ENCODE results near the gene C10orf71. TPM values are rescaled to one million over a fixed set of nuclear protein-coding genes. Genes with fewer than 3 reads are reported as not detected.

Gene C10orf71
- total RNA-seq, 1 experiment from 2014 or later = not detected

GRCh38 chr10:49329146-49329505 is 30.2 kb downstream of the C10orf71 start:
- CTCF ChIA-PET = interaction anchor here (0.7 kb wide), 1 partner anchor 51 kb away, joined by 3 read pairs; no protein-coding TSS in a partner anchor
- intact Hi-C loops (cut with micrococcal nuclease) = no loop called here
- H3K9me3 Mint-ChIP-seq (ENCODE audit: unreplicated experiment) = no peaks in the 10 kb centered on the region
- no TSS peak for BruUV-seq (replicated peaks)
- no peak overlapping the region for H3K4me3 Mint-ChIP-seq (ENCODE audit: unreplicated experiment)
- TF ChIP-seq CTCF (IDR thresholded peaks at IDR 0.05; ENCODE audit: unreplicated experiment) = no peak
- POLR2A ChIA-PET = interaction anchor here (0.7 kb wide), 1 partner anchor 568 kb away, joined by 3 read pairs; no protein-coding TSS in a partner anchor
- H3K4me1 Mint-ChIP-seq (ENCODE audit: insufficient read depth, unreplicated experiment) = peaks cover 6% of the 10 kb centered on the region
- no peaks in the 10 kb centered on the region for H3K36me3 Mint-ChIP-seq (ENCODE audit: insufficient read depth, unreplicated experiment)
- H3K27me3 Mint-ChIP-seq (ENCODE audit: insufficient read depth, unreplicated experiment) = peaks cover 57% of the 10 kb centered on the region
- no peak overlapping the region for H3K27ac Mint-ChIP-seq (ENCODE audit: low read depth, unreplicated experiment)
- no peak for DNase-seq (ENCODE audit: unreplicated experiment)

- intact Hi-C loops (cut with micrococcal nuclease) = no loop called here
- Mint-ChIP-seq H3K4me1 (ENCODE audit: insufficient read depth, unreplicated experiment) (peaks cover 6% of the 10 kb centered on the region), H3K36me3 (ENCODE audit: insufficient read depth, unreplicated experiment) (no peaks in the 10 kb centered on the region), H3K4me3 (ENCODE audit: unreplicated experiment) (no peak overlapping the region), H3K27ac (ENCODE audit: low read depth, unreplicated experiment) (no peak overlapping the region), H3K9me3 (ENCODE audit: unreplicated experiment) (no peaks in the 10 kb centered on the region), H3K27me3 (ENCODE audit: insufficient read depth, unreplicated experiment) (peaks cover 54% of the 10 kb centered on the region)
- BruUV-seq (replicated peaks) = no TSS peak
- no peak for DNase-seq (ENCODE audit: unreplicated experiment)
- CTCF ChIA-PET = interaction anchor here (0.6 to 0.8 kb wide), 3 partner anchors 27 to 322 kb away, joined by 3 to 4 read pairs (median 3); no protein-coding TSS in a partner anchor
- no peak for TF ChIP-seq CTCF (IDR thresholded peaks at IDR 0.05; ENCODE audit: unreplicated experiment)
- POLR2A ChIA-PET = no interaction called here
Observed at GRCh38 chr10:49330127-49330665, 31.2 kb downstream of the C10orf71 start.

GRCh38 chr10:49331431-49331830 is 32.5 kb downstream of the C10orf71 start:
- intact Hi-C loops (cut with micrococcal nuclease) = no loop called here
- ChIA-PET POLR2A (no interaction called here), CTCF (interaction anchor here (1.5 kb wide), 1 partner anchor 76 kb away, joined by 4 read pairs; no protein-coding TSS in a partner anchor)
- Mint-ChIP-seq H3K27ac (ENCODE audit: low read depth, unreplicated experiment) (no peak overlapping the region), H3K36me3 (ENCODE audit: insufficient read depth, unreplicated experiment) (no peaks in the 10 kb centered on the region), H3K4me1 (ENCODE audit: insufficient read depth, unreplicated experiment) (peaks cover 6% of the 10 kb centered on the region), H3K27me3 (ENCODE audit: insufficient read depth, unreplicated experiment) (peaks cover 59% of the 10 kb centered on the region), H3K4me3 (ENCODE audit: unreplicated experiment) (no peak overlapping the region), H3K9me3 (ENCODE audit: unreplicated experiment) (no peaks in the 10 kb centered on the region)
- no TSS peak for BruUV-seq (replicated peaks)
- no peak for DNase-seq (ENCODE audit: unreplicated experiment)
- no peak for TF ChIP-seq CTCF (IDR thresholded peaks at IDR 0.05; ENCODE audit: unreplicated experiment)

GRCh38 chr10:49332333-49332732 is 33.4 kb downstream of the C10orf71 start:
- Mint-ChIP-seq H3K27ac (ENCODE audit: low read depth, unreplicated experiment) (no peak overlapping the region), H3K4me3 (ENCODE audit: unreplicated experiment) (no peak overlapping the region), H3K9me3 (ENCODE audit: unreplicated experiment) (no peaks in the 10 kb centered on the region), H3K27me3 (ENCODE audit: insufficient read depth, unreplicated experiment) (peaks cover 59% of the 10 kb centered on the region), H3K36me3 (ENCODE audit: insufficient read depth, unreplicated experiment) (no peaks in the 10 kb centered on the region), H3K4me1 (ENCODE audit: insufficient read depth, unreplicated experiment) (peaks cover 6% of the 10 kb centered on the region)
- CTCF ChIA-PET = interaction anchor here (1.5 kb wide), 1 partner anchor 75 kb away, joined by 4 read pairs; no protein-coding TSS in a partner anchor
- POLR2A ChIA-PET = no interaction called here
- no TSS peak for BruUV-seq (replicated peaks)
- DNase-seq (ENCODE audit: unreplicated experiment) = no peak
- TF ChIP-seq CTCF (IDR thresholded peaks at IDR 0.05; ENCODE audit: unreplicated experiment) = no peak
- intact Hi-C loops (cut with micrococcal nuclease) = no loop called here

All from MCF 10A (cell line).